Dermis microvascular lymphatic vessel endothelial cell (primary cell): Measurements from ENCODE around the gene CADM4. TPM values are rescaled to one million over a fixed set of nuclear protein-coding genes. Genes with fewer than 3 reads are reported as not detected.
A peak's percentile ranks its signal among the peaks of the same experiment; 100 is the strongest.
"Not testable (repeated sequence)": the region's sequence is repeated elsewhere in the genome, so short reads cannot be mapped to it uniquely, and the experiment has no call there.

Experiments
- DNase-seq, 2 donors: peaks; one replicate each; pipeline versions ENCODE4 v3.0.0 to v3.0.0-alpha.2; 2010; ENCODE audit warnings: low read depth in 2 of 2
- total RNA-seq: library from RNA; depleted of rRNA; stranded (reverse); fragments of >200 nt; gene quantifications from 2 replicates; pipeline ENCODE4 v1.2.1, GENCODE V29; 2014

CADM4 gene
- total RNA-seq, 1 donor from 2014 or later, result 9.2 TPM

GRCh38 chr19:43607238-43608205 lies 32.1 kb downstream of the CADM4 start:
- DNase-seq, result no peak

- DNase-seq, result no peak
Observed at GRCh38 chr19:43606569-43607229, 33.0 kb downstream of the CADM4 start.

GRCh38 chr19:43605875-43606568 lies 33.6 kb downstream of the CADM4 start:
- no peak for DNase-seq

- DNase-seq, result not testable (repeated sequence)
Observed at GRCh38 chr19:43600326-43600725, 39.3 kb downstream of the CADM4 start.

GRCh38 chr19:43599635-43600295 lies 39.9 kb downstream of the CADM4 start:
- DNase-seq, result no peak

GRCh38 chr19:43598445-43599240 lies 41.0 kb downstream of the CADM4 start:
- DNase-seq, result no peak

GRCh38 chr19:43597876-43598275 lies 41.8 kb downstream of the CADM4 start:
- no peak for DNase-seq

GRCh38 chr19:43596842-43597461 lies 42.7 kb downstream of the CADM4 start:
- DNase-seq, result peak in 1 of 2 donors; percentile 7

- DNase-seq, result peak; percentile 99 to 100
Observed at GRCh38 chr19:43595999-43596841, 43.4 kb downstream of the CADM4 start, which contains the start of the genes IRGQ and ZNF576. Gene IRGQ, minus strand, starts transcription at chr19:43596134. Its CDS starts 796 bp downstream, at chr19:43595338. Gene ZNF576, plus strand, starts transcription at chr19:43596595. Its CDS starts 514 bp downstream, at chr19:43597109.

- DNase-seq, result no peak
Observed at GRCh38 chr19:43595605-43595998, 44.0 kb downstream of the CADM4 start.

GRCh38 chr19:43594710-43595604 lies 44.7 kb downstream of the CADM4 start:
- peak; percentile 60 to 81 for DNase-seq

GRCh38 chr19:43594081-43594697 lies 45.5 kb downstream of the CADM4 start:
- DNase-seq, result no peak

GRCh38 chr19:43592800-43593350 lies 46.8 kb downstream of the CADM4 start:
- no peak for DNase-seq

GRCh38 chr19:43591904-43592772 lies 47.5 kb downstream of the CADM4 start:
- DNase-seq, result no peak

GRCh38 chr19:43589678-43590077 lies 50.0 kb downstream of the CADM4 start:
- no peak for DNase-seq

- DNase-seq, result no peak
Observed at GRCh38 chr19:43589277-43589676, 50.4 kb downstream of the CADM4 start.
